BLaER1 treated with 17β-estradiol and CSF1 and Interleukin-3, amounts not matched to agents 10 nM and 100 nM (cell line): ENCODE measurements around the gene DCAF6.

Experiments used
- H3K27ac ChIP-seq, 11 experiments: shearing (Covaris generic); formaldehyde crosslinking; 2 replicates each; pipeline ENCODE4 v1.8.1; 2022
- H3K27me3 ChIP-seq, 11 experiments: shearing (Covaris generic); formaldehyde crosslinking; 2 replicates each; pipeline ENCODE4 v1.8.1; 2022
- H3K36me3 ChIP-seq, 11 experiments: shearing (Covaris generic); formaldehyde crosslinking; 2 replicates each; pipeline ENCODE4 v1.8.1; 2022
- H3K4me1 ChIP-seq, 10 experiments: shearing (Covaris generic); formaldehyde crosslinking; 2 replicates each; pipeline ENCODE4 v1.8.1; 2022
- H3K4me2 ChIP-seq, 11 experiments: shearing (Covaris generic); formaldehyde crosslinking; 2 replicates each; pipeline ENCODE4 v1.8.1; 2022
- H3K4me3 ChIP-seq, 10 experiments: shearing (Covaris generic); formaldehyde crosslinking; 2 replicates each; pipeline ENCODE4 v1.8.1; 2022
- H3K9ac ChIP-seq, 11 experiments: shearing (Covaris generic); formaldehyde crosslinking; 2 replicates each; pipeline ENCODE4 v1.8.1; 2022
- H3K9me3 ChIP-seq, 11 experiments: shearing (Covaris generic); formaldehyde crosslinking; replicated peaks in 1 of 11; 2 replicates each; pipeline ENCODE4 v1.8.1; 2022
- H4K20me1 ChIP-seq, 11 experiments: shearing (Covaris generic); formaldehyde crosslinking; 2 replicates each; pipeline ENCODE4 v1.8.1; 2022
- Cebpa-rat ChIP-seq, 11 experiments: shearing (Covaris generic); IDR thresholded peaks; 2 replicates each; pipeline ENCODE4 v1.8.1; 2022

DCAF6 gene

GRCh38 chr1:168101336-168101735 lies 164.9 kb downstream of the DCAF6 start:
- no peak overlapping the region for H3K4me3 ChIP-seq
- H3K36me3 ChIP-seq, result no peaks in the 10 kb centered on the region
- H4K20me1 ChIP-seq, result no peaks in the 10 kb centered on the region
- no peak for TF ChIP-seq Cebpa-rat (IDR thresholded peaks at IDR 0.05)
- H3K9me3 ChIP-seq, result no peaks in the 10 kb centered on the region
- no peak overlapping the region for H3K9ac ChIP-seq
- H3K4me1 ChIP-seq, result peaks cover 0 to 10% (median 4%) of the 10 kb centered on the region in 10 experiments; a peak in 7 of 20 replicates
- H3K27ac ChIP-seq, result no peak overlapping the region
- no peaks in the 10 kb centered on the region for H3K27me3 ChIP-seq
- no peak overlapping the region for H3K4me2 ChIP-seq

DNA sequence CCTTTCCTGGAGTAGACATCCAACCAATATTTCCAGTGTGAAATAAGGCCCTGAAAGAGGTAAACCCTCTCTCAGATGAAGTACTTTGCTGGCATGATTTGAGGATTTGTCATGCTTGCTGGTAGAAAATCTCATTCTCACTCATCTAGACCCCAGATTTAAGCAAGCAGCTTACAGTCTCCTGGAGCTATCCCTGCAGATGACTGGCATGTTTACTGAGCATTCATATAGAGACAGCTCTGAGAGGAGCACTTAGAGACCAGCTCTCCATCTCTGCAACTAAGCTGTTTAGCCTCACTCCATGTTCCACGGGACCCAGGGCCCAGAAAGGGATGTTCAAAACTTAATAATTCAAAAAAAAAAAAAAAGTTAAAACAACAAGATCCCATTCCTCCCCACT lies 166.0 kb downstream of the DCAF6 start:
- H3K36me3 ChIP-seq, result no peaks in the 10 kb centered on the region
- peaks cover 0 to 10% (median 4%) of the 10 kb centered on the region in 10 experiments; a peak in 7 of 20 replicates for H3K4me1 ChIP-seq
- H3K4me3 ChIP-seq, result no peak overlapping the region
- H3K27me3 ChIP-seq, result no peaks in the 10 kb centered on the region
- no peak overlapping the region for H3K9ac ChIP-seq
- H4K20me1 ChIP-seq, result no peaks in the 10 kb centered on the region
- no peak overlapping the region for H3K4me2 ChIP-seq
- H3K27ac ChIP-seq, result no peak overlapping the region
- no peak for TF ChIP-seq Cebpa-rat (IDR thresholded peaks at IDR 0.05)
- H3K9me3 ChIP-seq, result no peaks in the 10 kb centered on the region

DNA sequence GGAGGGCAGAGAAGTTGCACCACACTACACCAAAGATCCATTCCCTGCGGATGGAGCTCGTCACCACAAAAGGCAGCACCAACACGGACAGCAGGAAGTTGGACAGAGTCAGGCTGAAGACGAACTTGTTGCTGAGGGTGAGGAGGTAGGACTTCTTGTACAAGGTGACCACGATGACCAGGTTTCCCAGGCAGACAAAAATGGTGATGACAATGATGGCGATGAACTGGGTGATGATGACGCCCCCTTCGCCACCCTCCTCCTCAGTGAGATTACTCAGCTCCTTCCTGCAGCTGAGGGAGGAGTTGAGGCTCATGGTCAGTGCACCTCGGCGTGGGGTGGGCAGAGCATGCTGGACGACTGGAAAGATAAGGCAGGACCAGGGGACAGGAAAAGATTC lies 168.1 kb downstream of the DCAF6 start:
- H3K27ac ChIP-seq, result no peak overlapping the region
- H3K4me3 ChIP-seq, result no peak overlapping the region
- no peak overlapping the region for H3K4me2 ChIP-seq
- H3K4me1 ChIP-seq, result peaks cover 0 to 3% (median under 1%) of the 10 kb centered on the region in 10 experiments; a peak in 6 of 20 replicates
- no peak for TF ChIP-seq Cebpa-rat (IDR thresholded peaks at IDR 0.05)
- no peak overlapping the region for H3K9ac ChIP-seq
- H4K20me1 ChIP-seq, result no peaks in the 10 kb centered on the region
- no peaks in the 10 kb centered on the region for H3K36me3 ChIP-seq
- no peaks in the 10 kb centered on the region for H3K27me3 ChIP-seq
- H3K9me3 ChIP-seq, result no peaks in the 10 kb centered on the region

GRCh38 chr1:168105846-168106245 lies 169.4 kb downstream of the DCAF6 start:
- no peaks in the 10 kb centered on the region for H3K4me1 ChIP-seq
- H3K4me2 ChIP-seq, result no peak overlapping the region
- H3K27me3 ChIP-seq, result no peaks in the 10 kb centered on the region
- H3K27ac ChIP-seq, result no peak overlapping the region
- no peaks in the 10 kb centered on the region for H4K20me1 ChIP-seq
- H3K4me3 ChIP-seq, result no peak overlapping the region
- H3K9me3 ChIP-seq, result no peaks in the 10 kb centered on the region
- no peaks in the 10 kb centered on the region for H3K36me3 ChIP-seq
- no peak for TF ChIP-seq Cebpa-rat (IDR thresholded peaks at IDR 0.05)
- no peak overlapping the region for H3K9ac ChIP-seq

DNA sequence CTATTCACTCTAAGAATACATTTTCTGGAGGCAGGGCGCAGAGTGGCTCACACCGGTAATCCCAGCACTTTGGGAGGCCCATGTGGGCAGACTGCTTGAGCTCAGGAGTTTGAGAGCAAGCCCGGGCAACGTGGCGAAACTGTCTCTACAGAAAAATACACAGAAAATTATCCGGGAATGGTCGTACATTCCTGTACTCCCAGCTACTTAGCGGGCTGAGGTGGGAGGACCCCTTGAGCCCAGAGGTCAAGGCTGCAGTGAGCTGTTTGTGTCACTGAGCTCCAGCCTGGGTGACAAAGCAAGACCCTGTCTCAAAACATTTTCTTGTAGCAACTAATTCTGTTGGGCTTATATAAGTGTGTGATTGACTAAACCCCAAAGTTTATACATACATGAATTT lies 169.8 kb downstream of the DCAF6 start:
- H3K4me2 ChIP-seq, result no peak overlapping the region
- H3K9me3 ChIP-seq, result no peaks in the 10 kb centered on the region
- H3K27me3 ChIP-seq, result no peaks in the 10 kb centered on the region
- no peak overlapping the region for H3K27ac ChIP-seq
- H4K20me1 ChIP-seq, result no peaks in the 10 kb centered on the region
- TF ChIP-seq Cebpa-rat (IDR thresholded peaks at IDR 0.05), result no peak
- H3K36me3 ChIP-seq, result no peaks in the 10 kb centered on the region
- H3K9ac ChIP-seq, result no peak overlapping the region
- no peak overlapping the region for H3K4me3 ChIP-seq
- no peaks in the 10 kb centered on the region for H3K4me1 ChIP-seq

GRCh38 chr1:168110896-168111545 lies 174.5 kb downstream of the DCAF6 start:
- H3K36me3 ChIP-seq, result no peaks in the 10 kb centered on the region
- no peak overlapping the region for H3K9ac ChIP-seq
- H3K4me3 ChIP-seq, result no peak overlapping the region
- no peak for TF ChIP-seq Cebpa-rat (IDR thresholded peaks at IDR 0.05)
- no peaks in the 10 kb centered on the region for H3K4me1 ChIP-seq
- H3K27ac ChIP-seq, result no peak overlapping the region
- no peaks in the 10 kb centered on the region for H3K9me3 ChIP-seq
- no peaks in the 10 kb centered on the region for H4K20me1 ChIP-seq
- no peaks in the 10 kb centered on the region for H3K27me3 ChIP-seq
- no peak overlapping the region for H3K4me2 ChIP-seq

DNA sequence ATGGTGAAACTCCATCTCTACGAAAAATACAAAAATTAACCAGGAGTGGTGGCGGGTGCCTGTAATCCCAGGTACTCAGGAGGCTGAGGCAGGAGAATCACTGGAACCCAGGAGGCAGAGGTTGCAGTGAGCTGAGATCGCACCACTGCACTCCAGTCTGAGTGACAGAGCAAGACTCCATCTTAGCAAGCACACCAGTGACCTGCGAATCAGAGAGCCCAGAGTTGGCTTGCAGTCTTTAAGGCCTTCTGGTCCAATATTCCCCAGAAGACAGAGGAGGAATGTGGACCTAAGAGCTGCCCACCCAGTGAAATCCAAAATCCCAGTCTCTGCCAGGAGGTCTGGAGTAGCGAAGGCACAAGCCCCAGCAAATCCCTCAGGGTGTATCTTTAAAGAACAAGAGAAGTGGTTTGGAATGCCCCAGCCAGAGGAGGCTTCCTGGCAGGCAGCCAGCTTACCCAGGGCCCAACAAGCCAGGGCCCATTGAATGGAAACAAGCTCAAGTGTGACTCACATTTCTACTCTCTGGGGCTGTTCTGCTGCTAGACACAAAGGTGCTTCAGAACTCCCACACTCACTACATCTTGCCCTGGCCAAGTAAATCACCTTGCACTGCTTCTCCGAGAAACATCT lies 176.3 kb downstream of the DCAF6 start:
- no peaks in the 10 kb centered on the region for H3K4me1 ChIP-seq
- no peak for TF ChIP-seq Cebpa-rat (IDR thresholded peaks at IDR 0.05)
- no peak overlapping the region for H3K4me2 ChIP-seq
- H3K27me3 ChIP-seq, result no peaks in the 10 kb centered on the region
- no peaks in the 10 kb centered on the region for H4K20me1 ChIP-seq
- H3K36me3 ChIP-seq, result no peaks in the 10 kb centered on the region
- H3K4me3 ChIP-seq, result no peak overlapping the region
- H3K9ac ChIP-seq, result no peak overlapping the region
- H3K9me3 ChIP-seq, result no peaks in the 10 kb centered on the region
- H3K27ac ChIP-seq, result no peak overlapping the region

- Histone ChIP-seq H3K4me1 (no peaks in the 10 kb centered on the region), H3K9me3 (peaks cover 5 to 7% (median 6%) of the 10 kb centered on the region in 11 experiments), H3K27me3 (no peaks in the 10 kb centered on the region), H3K9ac (no peak overlapping the region), H4K20me1 (no peaks in the 10 kb centered on the region), H3K36me3 (no peaks in the 10 kb centered on the region; a peak in 2 of 22 replicates), H3K4me2 (no peak overlapping the region), H3K4me3 (no peak overlapping the region), H3K27ac (no peak overlapping the region)
- no peak for TF ChIP-seq Cebpa-rat (IDR thresholded peaks at IDR 0.05)
Observed at GRCh38 chr1:168114845-168115244, 178.4 kb downstream of the DCAF6 start.

DNA sequence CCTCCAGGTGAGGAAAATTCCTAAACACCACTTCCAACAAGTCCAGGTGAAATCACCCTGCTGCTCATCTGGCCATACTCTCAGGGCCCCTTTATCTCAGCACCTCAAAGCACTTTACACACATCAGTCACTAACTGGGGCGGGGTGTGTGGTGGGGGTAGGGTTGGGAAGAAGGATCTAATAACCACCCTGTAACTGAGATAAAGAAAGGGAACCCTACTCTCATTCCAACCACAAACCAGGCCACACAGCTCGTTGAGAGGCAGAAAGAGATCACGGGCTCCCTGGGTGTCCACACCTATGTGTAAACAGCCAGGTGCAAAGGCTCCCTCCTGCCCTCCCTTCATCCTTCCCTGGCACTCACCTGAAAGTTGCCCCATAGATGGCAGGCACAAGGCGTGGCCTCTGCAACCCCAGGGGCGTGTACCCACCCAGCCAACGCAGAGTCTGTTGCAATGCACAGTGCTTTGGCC lies 179.9 kb downstream of the DCAF6 start:
- peaks cover 12 to 16% (median 14%) of the 10 kb centered on the region in 11 experiments for H3K9me3 ChIP-seq
- H3K4me2 ChIP-seq, result no peak overlapping the region
- H3K36me3 ChIP-seq, result no peaks in the 10 kb centered on the region; a peak in 2 of 22 replicates
- H3K4me1 ChIP-seq, result no peaks in the 10 kb centered on the region
- H3K27ac ChIP-seq, result no peak overlapping the region
- TF ChIP-seq Cebpa-rat (IDR thresholded peaks at IDR 0.05), result no peak
- no peaks in the 10 kb centered on the region for H3K27me3 ChIP-seq
- no peaks in the 10 kb centered on the region for H4K20me1 ChIP-seq
- no peak overlapping the region for H3K9ac ChIP-seq
- H3K4me3 ChIP-seq, result no peak overlapping the region

GRCh38 chr1:168119750-168120149 lies 183.3 kb downstream of the DCAF6 start:
- no peak for TF ChIP-seq Cebpa-rat (IDR thresholded peaks at IDR 0.05)

More at GRCh38 chr1:168119750-168120149, 183.3 kb downstream of the DCAF6 start:
- H3K27me3 ChIP-seq, result no peaks in the 10 kb centered on the region
- no peak overlapping the region for H3K4me3 ChIP-seq
- H3K4me2 ChIP-seq, result no peak overlapping the region
- H3K9me3 ChIP-seq, result peaks cover 12 to 16% (median 14%) of the 10 kb centered on the region in 11 experiments
- H3K36me3 ChIP-seq, result no peaks in the 10 kb centered on the region; a peak in 2 of 22 replicates
- no peak overlapping the region for H3K9ac ChIP-seq
- no peaks in the 10 kb centered on the region for H4K20me1 ChIP-seq
- no peak overlapping the region for H3K27ac ChIP-seq
- no peaks in the 10 kb centered on the region for H3K4me1 ChIP-seq
